Neuronal stem cell (in vitro differentiated cells): ENCODE measurements around the gene FGFR3.

Experiments
- DNase-seq: peaks from one replicate; pipeline ENCODE4 v3.0.0-alpha.2; 2013; ENCODE audit warnings: low spot score
- H2AFZ ChIP-seq: one replicate; pipeline ENCODE4 v1.6.1; 2013; ENCODE audit warnings: mild to moderate bottlenecking, low read length, inconsistent platforms
- H2AK5ac ChIP-seq: 2 replicates; pipeline ENCODE4 v1.6.1; 2013; ENCODE audit warnings: low read depth, mild to moderate bottlenecking, inconsistent platforms, low read length, moderate library complexity, mixed read lengths
- H2BK120ac ChIP-seq: 2 replicates; pipeline ENCODE4 v1.6.1; 2013; ENCODE audit warnings: low read depth, mild to moderate bottlenecking, inconsistent platforms, low read length, moderate library complexity, mixed read lengths
- H2BK12ac ChIP-seq: one replicate; pipeline ENCODE4 v1.6.1; 2013; ENCODE audit warnings: low read length, inconsistent platforms
- H2BK15ac ChIP-seq: 2 replicates; pipeline ENCODE4 v1.6.1; 2013; ENCODE audit warnings: mild to moderate bottlenecking, low read length, inconsistent platforms, mixed read lengths
- H2BK5ac ChIP-seq: one replicate; pipeline ENCODE4 v1.6.1; 2013; ENCODE audit warnings: inconsistent platforms, mild to moderate bottlenecking, low read length, moderate library complexity
- H3K14ac ChIP-seq: one replicate; pipeline ENCODE4 v1.6.1; 2013; ENCODE audit warnings: low read length, inconsistent platforms
- H3K18ac ChIP-seq: 2 replicates; pipeline ENCODE4 v1.6.1; 2013; ENCODE audit warnings: low read length, inconsistent platforms
- H3K23ac ChIP-seq: 2 replicates; pipeline ENCODE4 v1.6.1; 2013; ENCODE audit warnings: low read depth, mild to moderate bottlenecking, mixed read lengths, low read length, inconsistent platforms; ENCODE audit not compliant: poor library complexity
- H3K27ac ChIP-seq: replicated peaks from 3 replicates; pipeline ENCODE4 v1.5.1; 2013; ENCODE audit warnings: low read length, inconsistent platforms
- H3K27me3 ChIP-seq, 3 experiments: 2 replicates each; pipeline ENCODE4 v1.6.1; 2013; ENCODE audit warnings: low read length in 3 of 3, mild to moderate bottlenecking in 2 of 3, inconsistent platforms in 1 of 3, low read depth in 1 of 3, mixed read lengths in 1 of 3, moderate library complexity in 1 of 3; ENCODE audit not compliant: control insufficient read depth in 3 of 3, insufficient read depth in 3 of 3
- H3K36me3 ChIP-seq, 2 donors: replicated peaks in 1 of 2; 2 replicates each; pipeline ENCODE4 v1.6.1; 2013; ENCODE audit warnings: low read length in 2 of 2; ENCODE audit not compliant: control insufficient read depth in 2 of 2, insufficient read depth in 2 of 2
- H3K4ac ChIP-seq: 2 replicates; pipeline ENCODE4 v1.6.1; 2013; ENCODE audit warnings: inconsistent platforms, mild to moderate bottlenecking, low read length, moderate library complexity
- H3K4me1 ChIP-seq, 2 donors: 1 replicate in 1 of 2; 2 replicates in 1 of 2; pipeline ENCODE4 v1.6.1; 2013; ENCODE audit warnings: low read length in 2 of 2, low read depth in 1 of 2; ENCODE audit not compliant: control insufficient read depth in 2 of 2, insufficient read depth in 1 of 2
- H3K4me2 ChIP-seq: one replicate; pipeline ENCODE4 v1.6.1; 2013; ENCODE audit warnings: mild to moderate bottlenecking, low read length, inconsistent platforms; ENCODE audit not compliant: insufficient read depth, poor library complexity, severe bottlenecking
- H3K4me3 ChIP-seq, 2 donors: 2 replicates each; pipeline ENCODE4 v1.5.1; 2013; ENCODE audit warnings: low read length in 2 of 2, mild to moderate bottlenecking in 2 of 2, inconsistent platforms in 1 of 2, moderate library complexity in 1 of 2
- H3K79me1 ChIP-seq: one replicate; pipeline ENCODE4 v1.6.1; 2013; ENCODE audit warnings: low read depth, mild to moderate bottlenecking, inconsistent platforms, low read length, moderate library complexity
- H3K9ac ChIP-seq: one replicate; pipeline ENCODE4 v1.6.1; 2013; ENCODE audit warnings: mild to moderate bottlenecking, low read depth, low read length, inconsistent platforms; ENCODE audit not compliant: poor library complexity
- H3K9me3 ChIP-seq, 2 donors: replicated peaks in 1 of 2; 2 replicates each; pipeline versions ENCODE3 to v1.6.1; 2013; ENCODE audit warnings: low read length in 2 of 2, mild to moderate bottlenecking in 2 of 2, inconsistent platforms in 1 of 2, low read depth in 1 of 2, mixed read lengths in 1 of 2, moderate library complexity in 1 of 2; ENCODE audit not compliant: control insufficient read depth in 2 of 2, insufficient read depth in 1 of 2
- H4K8ac ChIP-seq: one replicate; pipeline ENCODE4 v1.6.1; 2013; ENCODE audit warnings: low read depth, mild to moderate bottlenecking, inconsistent platforms, low read length, moderate library complexity
- H4K91ac ChIP-seq: one replicate; pipeline ENCODE4 v1.6.1; 2013; ENCODE audit warnings: low read length, low read depth, mild to moderate bottlenecking, inconsistent platforms; ENCODE audit not compliant: poor library complexity
- WGBS, 2 donors: extraction: QIAGEN DNeasy Blood & Tissue Kit; methylation state at CpG; one replicate each; pipeline ENCODE4 v1.1.7; 2013; ENCODE audit warnings: missing lambda C conversion rate in 2 of 2, mixed read lengths in 1 of 2; ENCODE audit not compliant: insufficient read length in 2 of 2, insufficient replicate concordance in 1 of 2; ENCODE audit errors: extremely low coverage in 2 of 2; 5-methylcytosine and 5-hydroxymethylcytosine counted together

FGFR3 gene

DNA sequence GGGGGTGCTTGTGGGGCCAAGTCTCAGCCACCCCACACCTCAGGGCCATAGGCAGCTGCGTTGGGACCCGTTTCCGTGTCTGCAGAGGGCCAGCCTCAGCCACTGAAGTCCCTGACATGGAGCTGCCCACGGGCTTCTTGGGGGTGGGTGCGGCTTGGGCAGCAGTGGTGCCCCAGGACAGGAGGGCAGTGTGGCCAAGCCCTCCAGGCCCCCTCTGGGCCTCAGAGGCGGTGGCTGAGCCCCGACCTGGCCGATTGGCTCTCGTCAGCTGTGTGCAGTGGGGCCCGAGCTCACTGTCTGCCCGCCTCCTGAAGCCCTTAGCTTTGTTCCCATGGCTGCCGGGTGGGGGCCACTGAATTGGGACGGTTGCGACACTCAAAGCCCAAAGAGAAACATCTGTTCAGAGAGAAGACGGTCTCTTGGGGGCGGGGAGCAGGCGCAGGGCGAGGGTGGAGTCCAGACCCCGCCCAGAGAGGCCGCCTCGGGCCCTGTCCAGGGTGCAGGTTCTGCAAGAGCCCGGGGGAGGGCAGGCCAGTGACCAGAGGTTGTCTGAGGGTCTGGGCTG lies 9.1 kb downstream of the FGFR3 start:
- Histone ChIP-seq H3K4me1 (peaks cover 0 to 9% of the 10 kb centered on the region in 2 donors), H3K9me3 (no peaks in the 10 kb centered on the region), H3K4me3 (no peak overlapping the region), H3K79me1 (peaks cover 2% of the 10 kb centered on the region), H3K9ac (peak overlapping the region; percentile 60), H2BK5ac (peak overlapping the region; percentile 82), H4K91ac (no peak overlapping the region), H3K36me3 (peaks cover under 1 to 66% of the 10 kb centered on the region in 2 donors), H4K8ac (peak overlapping the region; percentile 17), H3K23ac (peak overlapping the region; percentile 65), H2AFZ (no peak overlapping the region), H3K27ac (no peak overlapping the region), H3K18ac (peak overlapping the region; percentile 64), H2BK120ac (no peak overlapping the region), H3K4ac (no peak overlapping the region), H3K14ac (peak overlapping the region; percentile 94), H2AK5ac (no peak overlapping the region), H3K27me3 (no peaks in the 10 kb centered on the region), H3K4me2 (no peak overlapping the region), H2BK15ac (no peak overlapping the region), H2BK12ac (peak overlapping the region; percentile 58)
- DNase-seq = no peak
- WGBS, 2 donors = no CpG with 5 or more reads among the region's 22 CpGs

GRCh38 chr4:1802720-1803522 lies 9.8 kb downstream of the FGFR3 start:
- Histone ChIP-seq H3K27me3 (no peaks in the 10 kb centered on the region), H3K4me1 (peaks cover 0 to 2% of the 10 kb centered on the region in 2 donors), H3K14ac (peak overlapping the region; percentile 94), H2BK120ac (no peak overlapping the region), H2BK15ac (peak overlapping the region; percentile 75), H3K79me1 (peaks cover 2% of the 10 kb centered on the region), H3K18ac (peak overlapping the region; percentile 48), H2BK12ac (peak overlapping the region; percentile 58), H2BK5ac (no peak overlapping the region), H3K4me3 (no peak overlapping the region), H4K91ac (no peak overlapping the region), H3K23ac (peak overlapping the region; percentile 65), H3K4me2 (no peak overlapping the region), H3K36me3 (peaks cover 1 to 69% of the 10 kb centered on the region in 2 donors), H4K8ac (peak overlapping the region; percentile 65), H3K4ac (no peak overlapping the region), H3K9ac (peak overlapping the region; percentile 44), H3K27ac (no peak overlapping the region), H2AK5ac (peak overlapping the region; percentile 63), H2AFZ (no peak overlapping the region), H3K9me3 (no peaks in the 10 kb centered on the region)
- DNase-seq = no peak
- no CpG with 5 or more reads among the region's 71 CpGs for WGBS, 2 donors

DNA sequence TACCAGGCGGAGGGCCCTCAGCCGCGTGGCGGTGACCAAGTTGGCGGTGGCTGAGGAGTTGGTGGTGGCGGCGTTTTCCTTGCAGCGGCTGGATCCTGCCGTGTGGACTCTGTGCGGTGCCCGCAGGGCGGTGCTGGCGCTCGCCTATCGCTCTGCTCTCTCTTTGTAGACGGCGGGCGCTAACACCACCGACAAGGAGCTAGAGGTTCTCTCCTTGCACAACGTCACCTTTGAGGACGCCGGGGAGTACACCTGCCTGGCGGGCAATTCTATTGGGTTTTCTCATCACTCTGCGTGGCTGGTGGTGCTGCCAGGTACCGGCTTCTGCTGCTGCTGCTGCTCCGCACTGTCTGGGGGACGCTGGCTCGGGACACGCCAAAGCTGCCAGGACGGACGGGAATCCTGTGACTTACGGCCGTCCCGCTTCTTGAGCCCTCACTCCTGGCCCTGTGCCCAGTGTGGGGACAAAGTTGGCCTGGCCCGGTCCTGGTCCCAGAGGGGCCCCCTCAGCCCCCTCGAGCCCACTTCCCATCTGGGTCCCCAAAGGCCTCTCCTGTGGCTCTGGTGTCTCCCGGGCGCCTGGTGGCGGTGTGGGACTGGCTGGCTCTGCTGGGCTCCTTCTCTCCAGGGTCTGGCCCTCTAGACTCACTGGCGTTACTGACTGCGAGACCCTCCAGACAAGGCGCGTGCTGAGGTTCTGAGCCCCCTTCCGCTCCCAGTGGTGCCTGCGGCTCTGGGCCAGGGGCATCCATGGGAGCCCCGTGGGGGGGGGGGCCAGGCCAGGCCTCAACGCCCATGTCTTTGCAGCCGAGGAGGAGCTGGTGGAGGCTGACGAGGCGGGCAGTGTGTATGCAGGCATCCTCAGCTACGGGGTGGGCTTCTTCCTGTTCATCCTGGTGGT lies 10.7 kb downstream of the FGFR3 start:
- Histone ChIP-seq H3K27me3 (no peaks in the 10 kb centered on the region), H2AK5ac (peak overlapping the region; percentile 63), H3K79me1 (peaks cover 2% of the 10 kb centered on the region), H3K9me3 (no peaks in the 10 kb centered on the region), H2AFZ (no peak overlapping the region), H3K4me3 (no peak overlapping the region), H3K4me2 (no peak overlapping the region), H3K23ac (peak overlapping the region; percentile 65), H3K18ac (peak overlapping the region; percentile 48), H2BK12ac (peak overlapping the region; percentile 58), H2BK120ac (peak overlapping the region; percentile 18), H3K9ac (peak overlapping the region; percentile 44), H3K4ac (no peak overlapping the region), H4K91ac (peak overlapping the region; percentile 30), H3K4me1 (no peaks in the 10 kb centered on the region), H3K27ac (no peak overlapping the region), H3K14ac (peak overlapping the region; percentile 94), H3K36me3 (peaks cover 1 to 71% of the 10 kb centered on the region in 2 donors), H2BK5ac (peak overlapping the region; percentile 75), H2BK15ac (peak overlapping the region; percentile 75), H4K8ac (peak overlapping the region; percentile 65)
- WGBS, 2 donors = no CpG with 5 or more reads among the region's 51 CpGs
- DNase-seq = no peak
